Activated CD8-positive, alpha-beta memory T cell treated with anti-CD3 and anti-CD28 coated beads, Interleukin-2, amount 10 ng/mL, durations not matched to agents 7 days and 5 days (primary cell): ENCODE measurements around the gene SERPINB7. TPM values are rescaled to one million over a fixed set of nuclear protein-coding genes. Genes with fewer than 3 reads are reported as not detected.

Experiments used
- ATAC-seq: fragments of 150-1000 bp; cut with Tn5 transposase; one replicate; pipeline ENCODE4 v1.10.0; 2021; ENCODE audit warnings: moderate library complexity
- CTCF ChIA-PET: fragments of 350-600 bp; sonication (Branson Sonifier 250); formaldehyde crosslinking; loops from one replicate; lab custom pipeline; 2021; ENCODE audit warnings: antibody characterized with exemption; lab: Charles Lee
- DNase-seq: peaks from one replicate; pipeline ENCODE4 v3.0.0-alpha.2; 2020
- H3K27ac Mint-ChIP-seq: one replicate; pipeline ENCODE4 v1.8.0; 2021; ENCODE audit warnings: mild to moderate bottlenecking, mixed read lengths
- H3K27me3 Mint-ChIP-seq: one replicate; pipeline ENCODE4 v1.8.0; 2021; ENCODE audit warnings: mixed read lengths
- H3K36me3 Mint-ChIP-seq: one replicate; pipeline ENCODE4 v1.8.0; 2021; ENCODE audit warnings: mild to moderate bottlenecking, mixed read lengths
- H3K4me1 Mint-ChIP-seq: one replicate; pipeline ENCODE4 v1.8.0; 2021; ENCODE audit warnings: mixed read lengths
- H3K4me3 Mint-ChIP-seq: one replicate; pipeline ENCODE4 v1.8.0; 2021; ENCODE audit warnings: mild to moderate bottlenecking, moderate library complexity, mixed read lengths
- H3K9me3 Mint-ChIP-seq: one replicate; pipeline ENCODE4 v1.8.0; 2022; ENCODE audit warnings: low read depth, mixed read lengths
- total RNA-seq, 2 experiments: library from RNA; stranded (reverse); gene quantifications; one replicate each; pipeline ENCODE4 v1.2.3, GENCODE V29; 2021

Gene SERPINB7
- total RNA-seq, 2 experiments from 2014 or later = not detected

DNA sequence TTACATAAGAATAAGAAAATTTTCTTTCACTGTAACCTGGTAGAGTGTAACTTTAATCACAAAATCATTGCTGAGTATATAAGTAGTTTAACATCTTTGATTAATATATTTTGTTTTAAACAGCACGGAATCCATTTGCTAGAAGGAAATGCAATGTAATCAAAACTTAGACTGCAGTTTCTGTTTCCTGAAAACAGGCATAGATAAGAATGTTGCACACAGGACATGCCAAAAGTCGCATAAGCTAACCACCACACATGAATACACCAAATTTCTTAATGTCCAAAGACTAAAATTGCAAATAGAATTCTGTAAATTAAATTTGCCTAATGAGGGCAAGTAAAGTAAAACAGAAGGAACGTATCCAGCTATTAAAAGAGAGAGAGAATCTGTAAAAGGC is 61.2 kb downstream of the SERPINB7 start:
- Mint-ChIP-seq H3K4me1 (peaks cover 2% of the 10 kb centered on the region), H3K9me3 (no peaks in the 10 kb centered on the region), H3K27me3 (peaks cover 41% of the 10 kb centered on the region), H3K4me3 (no peak overlapping the region), H3K27ac (no peak overlapping the region), H3K36me3 (no peaks in the 10 kb centered on the region)
- no peak for ATAC-seq
- no peak for DNase-seq
- CTCF ChIA-PET = interaction anchor here (0.6 kb wide), 1 partner anchor 319 kb away, joined by 3 read pairs; no protein-coding TSS in a partner anchor

DNA sequence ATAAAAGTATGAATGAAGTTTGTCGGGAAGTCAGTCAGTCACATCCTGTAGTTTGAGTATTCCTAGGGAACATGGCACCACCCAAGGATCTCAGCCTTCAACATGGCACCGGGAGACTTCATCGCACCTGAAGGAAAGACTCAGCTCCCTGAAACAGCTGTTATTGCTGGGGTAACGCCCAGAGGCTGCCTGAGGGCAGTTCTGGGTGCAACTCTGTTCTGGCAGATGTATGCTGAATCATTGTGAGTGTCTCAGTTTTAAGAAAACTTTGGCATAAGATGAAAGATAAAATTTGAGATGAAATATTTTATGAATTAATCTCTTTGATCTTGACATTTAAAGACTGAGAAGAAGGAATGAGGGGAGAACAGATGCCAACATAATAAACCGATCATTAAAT is 62.4 kb downstream of the SERPINB7 start:
- Mint-ChIP-seq H3K36me3 (no peaks in the 10 kb centered on the region), H3K27me3 (peaks cover 36% of the 10 kb centered on the region), H3K27ac (no peak overlapping the region), H3K4me1 (no peaks in the 10 kb centered on the region), H3K4me3 (no peak overlapping the region), H3K9me3 (no peaks in the 10 kb centered on the region)
- CTCF ChIA-PET = no interaction called here
- DNase-seq = no peak
- ATAC-seq = no peak

DNA sequence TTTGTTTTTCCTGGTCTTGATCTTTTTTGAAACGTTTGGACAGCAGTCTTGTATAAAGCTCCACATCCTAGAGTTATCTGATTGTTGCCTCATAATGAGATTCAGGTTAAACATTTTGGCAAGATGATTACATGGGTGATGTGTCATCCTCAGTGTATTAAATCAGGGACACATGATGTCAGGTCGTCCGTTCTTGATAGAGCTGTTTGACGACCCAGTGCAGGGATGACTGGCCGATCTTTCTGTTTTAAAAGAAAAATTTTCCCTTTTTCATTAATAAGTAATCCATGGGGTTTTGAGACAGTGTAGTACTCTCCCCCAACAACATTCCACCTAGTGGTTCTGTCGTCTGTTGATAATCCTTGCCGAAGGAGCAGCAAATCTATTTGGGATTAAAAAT is 67.8 kb downstream of the SERPINB7 start:
- Mint-ChIP-seq H3K4me3 (no peak overlapping the region), H3K36me3 (no peaks in the 10 kb centered on the region), H3K27me3 (peaks cover 30% of the 10 kb centered on the region), H3K4me1 (no peaks in the 10 kb centered on the region), H3K9me3 (no peaks in the 10 kb centered on the region), H3K27ac (no peak overlapping the region)
- CTCF ChIA-PET = interaction anchor here (1.8 kb wide), 1 partner anchor 324 kb away, joined by 5 read pairs; no protein-coding TSS in a partner anchor
- ATAC-seq (no peak), DNase-seq (no peak)

DNA sequence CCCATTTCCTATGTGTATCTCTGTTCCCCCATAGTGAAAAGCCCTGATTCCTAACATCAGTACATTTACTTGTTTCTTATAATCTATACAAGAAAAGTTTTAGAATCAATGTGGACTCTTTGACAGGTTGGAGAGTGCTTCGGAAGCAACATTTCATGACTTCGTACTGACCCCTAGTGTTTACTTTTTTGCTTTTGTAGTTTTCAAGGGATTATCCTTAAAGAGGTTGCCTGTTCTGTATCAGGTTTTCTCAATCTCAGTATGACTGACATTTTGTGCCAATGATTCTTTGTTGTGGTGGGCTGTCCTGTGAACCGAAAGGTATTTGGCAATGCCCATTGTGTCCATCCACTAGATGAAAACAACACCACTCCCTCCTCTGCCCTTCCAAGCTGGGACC is 69.0 kb downstream of the SERPINB7 start:
- DNase-seq (no peak), ATAC-seq (no peak)
- CTCF ChIA-PET = interaction anchor here (1.4 to 1.8 kb wide), 2 partner anchors 20 to 326 kb away, joined by 3 to 5 read pairs; no protein-coding TSS in a partner anchor
- Mint-ChIP-seq H3K9me3 (no peaks in the 10 kb centered on the region), H3K36me3 (no peaks in the 10 kb centered on the region), H3K27ac (no peak overlapping the region), H3K27me3 (peaks cover 36% of the 10 kb centered on the region), H3K4me3 (no peak overlapping the region), H3K4me1 (no peaks in the 10 kb centered on the region)

GRCh38 chr18:63848159-63848558 is 72.9 kb downstream of the SERPINB7 start:
- Mint-ChIP-seq H3K9me3 (no peaks in the 10 kb centered on the region), H3K27ac (no peak overlapping the region), H3K4me3 (no peak overlapping the region), H3K27me3 (peaks cover 35% of the 10 kb centered on the region), H3K36me3 (no peaks in the 10 kb centered on the region), H3K4me1 (no peaks in the 10 kb centered on the region)
- ATAC-seq = peak; percentile 47
- CTCF ChIA-PET = interaction anchor here (0.7 to 1.2 kb wide), 2 partner anchors 184 to 330 kb away, joined by 3 to 4 read pairs; no protein-coding TSS in a partner anchor
- no peak for DNase-seq

DNA sequence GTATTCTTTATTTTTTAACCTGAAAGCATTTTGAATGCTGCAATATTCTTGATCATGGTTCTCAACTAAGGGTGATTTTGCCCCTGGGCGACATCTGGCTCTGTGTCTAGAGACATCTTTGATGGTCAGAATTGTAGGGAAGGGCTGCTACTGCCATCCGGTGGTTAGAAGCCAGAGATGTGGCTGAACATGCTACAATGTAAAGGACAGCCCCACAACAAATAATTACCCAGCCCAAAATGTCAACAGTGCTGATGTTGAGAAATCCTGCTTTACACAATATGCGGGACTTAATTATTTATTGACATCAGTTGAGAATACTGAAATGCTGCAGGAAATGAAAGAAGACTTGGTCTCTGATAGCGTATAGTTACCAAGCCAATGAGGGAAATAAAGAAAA is 74.8 kb downstream of the SERPINB7 start:
- Mint-ChIP-seq H3K9me3 (no peaks in the 10 kb centered on the region), H3K36me3 (no peaks in the 10 kb centered on the region), H3K4me3 (no peak overlapping the region), H3K27ac (no peak overlapping the region), H3K27me3 (peaks cover 30% of the 10 kb centered on the region), H3K4me1 (no peaks in the 10 kb centered on the region)
- DNase-seq (no peak), ATAC-seq (no peak)
- CTCF ChIA-PET = no interaction called here

DNA sequence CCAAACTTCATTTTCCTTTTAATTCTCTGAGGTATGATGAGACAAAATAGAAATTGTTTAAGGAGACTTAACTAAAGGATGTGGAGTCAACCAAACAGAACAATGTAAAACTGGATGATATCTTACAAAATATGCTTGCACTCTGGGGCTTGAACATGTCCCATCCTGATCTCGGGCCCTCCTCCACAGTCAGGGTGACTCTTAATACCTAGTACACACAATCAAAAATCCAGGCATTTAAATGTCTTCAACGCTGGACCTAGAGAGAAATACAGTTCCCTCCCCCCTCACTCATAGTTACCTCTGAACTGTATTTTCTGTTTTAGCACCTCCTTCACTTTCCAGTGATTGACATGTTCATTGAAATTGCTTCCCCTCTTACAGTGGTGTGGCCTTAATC is 75.4 kb downstream of the SERPINB7 start:
- H3K9me3 Mint-ChIP-seq = no peaks in the 10 kb centered on the region
- CTCF ChIA-PET = no interaction called here
- no peak overlapping the region for H3K4me3 Mint-ChIP-seq

More for the DNA sequence above, 75.4 kb downstream of the SERPINB7 start:
- ATAC-seq = no peak
- no peak for DNase-seq
- H3K4me1 Mint-ChIP-seq = no peaks in the 10 kb centered on the region
- H3K36me3 Mint-ChIP-seq = no peaks in the 10 kb centered on the region
- no peak overlapping the region for H3K27ac Mint-ChIP-seq
- H3K27me3 Mint-ChIP-seq = peaks cover 25% of the 10 kb centered on the region

Other genes starting within 250 kb of the SERPINB7 start
- not detected for gene SERPINB12, start 233.0 kb upstream of the SERPINB7 start, total RNA-seq
- not detected for gene SERPINB13, start 188.1 kb upstream of the SERPINB7 start, total RNA-seq
- not detected for gene SERPINB4, start 131.2 kb upstream of the SERPINB7 start, total RNA-seq
- gene SERPINB3, start 113.5 kb upstream of the SERPINB7 start, total RNA-seq = not detected
- gene SERPINB11, start 72.5 kb upstream of the SERPINB7 start, total RNA-seq = not detected
- gene SERPINB2, start 112.3 kb downstream of the SERPINB7 start, total RNA-seq = not detected
- under 1 TPM in 1 of 2 experiments, not detected in 1; 0.14 TPM for gene SERPINB10, start 132.5 kb downstream of the SERPINB7 start, total RNA-seq
- gene HMSD, start 173.9 kb downstream of the SERPINB7 start, total RNA-seq = 1 to 10 TPM; 1.6 to 5.5 TPM
- gene SERPINB8, start 194.7 kb downstream of the SERPINB7 start, total RNA-seq = 1 to 10 TPM; 2.9 to 7.2 TPM